SU-DHL-6 (cell line): ENCODE measurements around the gene TRPM7.
"Not testable (repeated sequence)": the region's sequence is repeated elsewhere in the genome, so short reads cannot be mapped to it uniquely, and the experiment has no call there.

Experiments
- H2AFZ ChIP-seq: fragments of 200-600 bp; sonication (generic); 2 replicates; pipeline ENCODE4 v1.6.1; 2014; ENCODE audit warnings: low read depth, mild to moderate bottlenecking, moderate library complexity, mixed read lengths, antibody characterized with exemption, low read length; ENCODE audit not compliant: severe bottlenecking
- H3F3A ChIP-seq: fragments of 200-600 bp; shearing (Covaris generic); 2 replicates; pipeline ENCODE4 v1.6.0; 2016; ENCODE audit warnings: antibody characterized with exemption, mild to moderate bottlenecking; ENCODE audit not compliant: insufficient read depth
- H3K27ac ChIP-seq: fragments of 200-600 bp; sonication (generic); 2 replicates; pipeline ENCODE4 v1.5.1; 2016; ENCODE audit warnings: low read depth, mild to moderate bottlenecking, low read length, moderate library complexity, mixed read lengths
- H3K27me3 ChIP-seq: fragments of 200-600 bp; sonication (generic), shearing (Covaris generic); 2 replicates; pipeline ENCODE4 v1.6.0; 2014; ENCODE audit warnings: mild to moderate bottlenecking, low read length
- H3K36me3 ChIP-seq: fragments of 200-600 bp; sonication (generic); 2 replicates; pipeline ENCODE4 v1.6.1; 2014; ENCODE audit warnings: mild to moderate bottlenecking, low read length, mixed read lengths
- H3K4me2 ChIP-seq: fragments of 300-600, 200-600 bp; shearing (Covaris generic), sonication (generic); 2 replicates; pipeline ENCODE4 v1.6.0; 2014; ENCODE audit warnings: low read length, low read depth, mild to moderate bottlenecking; ENCODE audit not compliant: poor library complexity, severe bottlenecking
- H3K4me3 ChIP-seq: fragments of 200-600 bp; sonication (generic); 2 replicates; pipeline ENCODE4 v1.5.1; 2014; ENCODE audit warnings: antibody characterized with exemption, low read length, mild to moderate bottlenecking, mixed read lengths; ENCODE audit not compliant: insufficient read depth, poor library complexity, severe bottlenecking
- H3K79me2 ChIP-seq: fragments of 200-600 bp; sonication (generic); 2 replicates; pipeline ENCODE4 v1.6.1; 2014; ENCODE audit warnings: mild to moderate bottlenecking, low read length, moderate library complexity; ENCODE audit not compliant: insufficient read depth
- H3K9ac ChIP-seq: fragments of 200-600 bp; sonication (generic); 2 replicates; pipeline ENCODE4 v1.7.0; 2014; ENCODE audit warnings: mild to moderate bottlenecking, low read length
- H3K9me2 ChIP-seq: fragments of 200-600 bp; sonication (generic); replicated peaks from 2 replicates; pipeline ENCODE4 v1.6.1; 2014; ENCODE audit warnings: low read length; ENCODE audit not compliant: insufficient read depth
- H3K9me3 ChIP-seq: fragments of 200-600 bp; sonication (generic); 2 replicates; pipeline ENCODE4 v1.6.1; 2014; ENCODE audit warnings: low read length, mixed read lengths; ENCODE audit not compliant: insufficient read depth
- H4K20me1 ChIP-seq: fragments of 200-600 bp; sonication (generic); 2 replicates; pipeline ENCODE4 v1.6.1; 2014; ENCODE audit warnings: low read depth, mild to moderate bottlenecking, antibody characterized with exemption, low read length, moderate library complexity, mixed read lengths
- EZH2phosphoT487 ChIP-seq: fragments of 200-600 bp; sonication (generic), shearing (Covaris generic); conservative IDR thresholded peaks from 2 replicates; pipeline ENCODE4 v1.6.1; 2018; ENCODE audit warnings: mild to moderate bottlenecking, antibody characterized with exemption, low read length, moderate library complexity, mixed read lengths
- TF ChIP-seq, protein P1 (sequence below): fragments of 200-600 bp; sonication (generic); IDR thresholded peaks from one replicate; pipeline ENCODE4 v1.5.1; 2017; ENCODE audit warnings: antibody characterized with exemption, mild to moderate bottlenecking, low read length, moderate library complexity; ENCODE audit not compliant: insufficient read depth, poor library complexity, severe bottlenecking

The TRPM7 gene

DNA sequence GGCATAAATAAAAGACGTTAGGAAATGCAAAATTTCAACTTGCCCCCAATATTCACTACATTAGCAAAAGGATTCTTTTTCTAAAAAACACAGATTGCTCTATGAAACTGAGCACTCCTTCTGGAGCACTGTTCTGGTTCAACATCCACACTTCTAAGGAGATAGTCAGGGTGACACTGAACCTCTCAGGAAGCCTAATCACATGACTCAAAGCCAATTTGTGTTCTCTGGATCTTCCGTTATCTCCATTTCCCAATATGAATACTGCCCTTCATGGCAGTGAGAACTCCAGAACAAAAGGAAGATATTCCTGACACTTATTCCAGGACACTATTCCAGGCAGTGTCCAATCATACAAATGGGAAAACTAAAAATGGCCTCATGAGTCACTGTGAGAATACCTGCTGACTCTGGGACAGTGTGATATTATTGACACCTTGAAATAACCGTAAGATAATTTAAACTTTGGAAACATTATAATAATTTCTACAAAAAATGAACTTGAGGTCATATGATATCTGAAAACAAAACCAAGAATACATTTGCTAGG lies 21.4 kb upstream of the TRPM7 start:
- no peaks in the 10 kb centered on the region for H3K9me2 ChIP-seq
- H3K9me3 ChIP-seq, result no peaks in the 10 kb centered on the region
- H4K20me1 ChIP-seq, result no peaks in the 10 kb centered on the region
- H3F3A ChIP-seq, result peaks cover 2% of the 10 kb centered on the region; the same call in 1 of the 2 replicates
- H3K79me2 ChIP-seq, result no peaks in the 10 kb centered on the region
- no peak for TF ChIP-seq EZH2phosphoT487
- TF ChIP-seq, protein P1, sequence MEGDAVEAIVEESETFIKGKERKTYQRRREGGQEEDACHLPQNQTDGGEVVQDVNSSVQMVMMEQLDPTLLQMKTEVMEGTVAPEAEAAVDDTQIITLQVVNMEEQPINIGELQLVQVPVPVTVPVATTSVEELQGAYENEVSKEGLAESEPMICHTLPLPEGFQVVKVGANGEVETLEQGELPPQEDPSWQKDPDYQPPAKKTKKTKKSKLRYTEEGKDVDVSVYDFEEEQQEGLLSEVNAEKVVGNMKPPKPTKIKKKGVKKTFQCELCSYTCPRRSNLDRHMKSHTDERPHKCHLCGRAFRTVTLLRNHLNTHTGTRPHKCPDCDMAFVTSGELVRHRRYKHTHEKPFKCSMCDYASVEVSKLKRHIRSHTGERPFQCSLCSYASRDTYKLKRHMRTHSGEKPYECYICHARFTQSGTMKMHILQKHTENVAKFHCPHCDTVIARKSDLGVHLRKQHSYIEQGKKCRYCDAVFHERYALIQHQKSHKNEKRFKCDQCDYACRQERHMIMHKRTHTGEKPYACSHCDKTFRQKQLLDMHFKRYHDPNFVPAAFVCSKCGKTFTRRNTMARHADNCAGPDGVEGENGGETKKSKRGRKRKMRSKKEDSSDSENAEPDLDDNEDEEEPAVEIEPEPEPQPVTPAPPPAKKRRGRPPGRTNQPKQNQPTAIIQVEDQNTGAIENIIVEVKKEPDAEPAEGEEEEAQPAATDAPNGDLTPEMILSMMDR, result no peak
- no peaks in the 10 kb centered on the region for H3K27me3 ChIP-seq
- no peak overlapping the region for H3K4me2 ChIP-seq
- no peaks in the 10 kb centered on the region; the same call in 1 of the 2 replicates for H3K36me3 ChIP-seq
- H3K27ac ChIP-seq, result no peak overlapping the region
- H2AFZ ChIP-seq, result no peak overlapping the region
- no peak overlapping the region for H3K4me3 ChIP-seq
- no peak overlapping the region for H3K9ac ChIP-seq

DNA sequence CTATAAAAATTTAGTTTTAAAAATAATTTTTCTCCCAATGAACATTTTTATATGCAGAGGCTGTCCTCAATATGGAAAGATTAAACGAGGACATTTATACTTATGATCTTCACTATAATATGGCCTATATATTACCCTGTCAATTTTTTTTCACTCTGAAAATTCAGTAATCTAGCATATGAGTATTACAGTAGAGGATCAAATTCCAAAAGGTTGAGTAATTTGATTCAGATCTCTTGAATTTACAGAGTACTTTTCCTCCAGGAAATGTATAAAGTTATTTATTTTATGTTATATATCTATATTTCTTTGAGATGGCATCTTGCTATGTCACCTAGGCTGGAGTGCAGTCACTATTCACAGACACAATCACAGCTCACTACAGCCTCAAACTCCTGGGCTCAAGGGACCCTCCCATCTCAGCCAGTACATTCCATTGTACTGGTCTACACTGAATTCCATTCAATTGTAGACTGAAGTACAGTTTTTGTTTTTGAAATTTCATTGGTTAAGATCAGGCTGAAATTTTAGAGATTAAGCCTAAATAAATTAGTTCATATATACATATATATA lies 16.3 kb upstream of the TRPM7 start:
- TF ChIP-seq EZH2phosphoT487, result no peak
- Histone ChIP-seq H3K4me3 (no peak overlapping the region), H2AFZ (no peak overlapping the region), H4K20me1 (no peaks in the 10 kb centered on the region), H3K4me2 (no peak overlapping the region), H3K27me3 (no peaks in the 10 kb centered on the region), H3K27ac (no peak overlapping the region), H3K9me2 (no peaks in the 10 kb centered on the region), H3K36me3 (no peaks in the 10 kb centered on the region; the same call in 1 of the 2 replicates), H3F3A (peaks cover 8% of the 10 kb centered on the region; the same call in 1 of the 2 replicates), H3K79me2 (no peaks in the 10 kb centered on the region), H3K9ac (no peak overlapping the region), H3K9me3 (no peaks in the 10 kb centered on the region)

DNA sequence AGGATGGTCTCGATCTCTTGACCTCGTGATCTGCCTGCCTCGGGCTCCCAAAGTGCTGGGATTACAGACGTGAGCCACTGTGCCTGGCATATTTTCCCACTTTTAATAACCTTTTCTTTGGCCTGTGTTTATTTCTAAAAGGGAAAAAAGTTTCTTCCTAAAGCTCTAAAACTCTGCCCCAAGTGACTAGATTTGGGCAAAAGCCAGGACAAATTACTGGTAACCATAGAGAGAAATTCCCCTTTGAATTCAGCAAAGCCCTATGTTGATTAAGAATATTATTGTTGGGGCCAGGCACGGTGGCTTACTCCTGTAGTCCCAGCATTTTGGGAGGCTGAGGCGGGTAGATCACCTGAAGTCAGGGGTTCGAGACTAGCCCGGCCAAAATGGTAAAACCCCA lies 11.5 kb upstream of the TRPM7 start:
- no peaks in the 10 kb centered on the region for H3K36me3 ChIP-seq
- no peaks in the 10 kb centered on the region for H3K79me2 ChIP-seq
- no peak for TF ChIP-seq EZH2phosphoT487
- TF ChIP-seq, protein P1, result no peak
- no peak overlapping the region for H3K9ac ChIP-seq
- no peaks in the 10 kb centered on the region for H3K9me2 ChIP-seq
- H2AFZ ChIP-seq, result no peak overlapping the region
- no peaks in the 10 kb centered on the region for H3K9me3 ChIP-seq
- no peaks in the 10 kb centered on the region for H4K20me1 ChIP-seq
- H3K4me3 ChIP-seq, result no peak overlapping the region
- no peak overlapping the region for H3K4me2 ChIP-seq
- no peaks in the 10 kb centered on the region for H3K27me3 ChIP-seq
- 0 out of 2 replicates have a peak, but pooled peaks cover 6% of the 10 kb centered on the region for H3F3A ChIP-seq
- H3K27ac ChIP-seq, result no peak overlapping the region

DNA sequence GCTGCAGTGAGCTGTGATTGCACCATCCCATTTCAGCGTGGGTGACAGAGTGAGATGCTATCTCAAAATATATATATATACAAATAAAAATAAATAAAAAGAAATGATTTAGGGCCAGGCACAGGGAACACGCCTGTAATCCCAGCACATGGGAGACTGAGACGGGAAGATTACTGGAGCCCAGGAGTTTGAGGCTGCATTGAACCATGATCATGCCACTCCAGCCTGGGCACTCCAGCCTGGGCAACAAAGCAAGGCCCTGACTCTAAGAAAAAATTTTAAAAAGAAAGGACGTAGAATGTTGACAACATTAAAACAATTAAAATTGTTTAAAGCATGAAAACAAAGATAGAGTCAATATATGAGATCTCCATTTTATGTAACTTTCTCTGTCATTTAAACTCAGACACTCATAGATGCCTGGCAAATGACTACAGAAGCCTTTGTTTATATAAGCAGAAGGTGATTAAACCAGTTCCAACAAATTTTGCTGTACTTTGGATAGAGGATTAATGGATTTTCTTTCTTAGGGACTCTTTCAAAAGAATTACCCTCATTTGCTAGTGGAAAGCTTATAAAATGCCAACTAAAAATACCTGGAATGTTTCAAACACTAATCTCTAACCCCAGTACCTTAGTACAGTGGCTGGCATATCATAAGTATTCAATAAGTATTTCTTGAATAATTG lies 10.7 kb upstream of the TRPM7 start:
- H2AFZ ChIP-seq, result no peak overlapping the region
- H3F3A ChIP-seq, result no peaks in the 10 kb centered on the region
- H4K20me1 ChIP-seq, result no peaks in the 10 kb centered on the region
- H3K9me2 ChIP-seq, result no peaks in the 10 kb centered on the region
- no peak overlapping the region for H3K27ac ChIP-seq
- H3K36me3 ChIP-seq, result no peaks in the 10 kb centered on the region
- H3K4me2 ChIP-seq, result no peak overlapping the region
- TF ChIP-seq, protein P1, result no peak
- TF ChIP-seq EZH2phosphoT487, result no peak
- no peaks in the 10 kb centered on the region for H3K27me3 ChIP-seq
- H3K4me3 ChIP-seq, result no peak overlapping the region
- H3K9me3 ChIP-seq, result no peaks in the 10 kb centered on the region
- no peak overlapping the region for H3K9ac ChIP-seq
- H3K79me2 ChIP-seq, result no peaks in the 10 kb centered on the region

DNA sequence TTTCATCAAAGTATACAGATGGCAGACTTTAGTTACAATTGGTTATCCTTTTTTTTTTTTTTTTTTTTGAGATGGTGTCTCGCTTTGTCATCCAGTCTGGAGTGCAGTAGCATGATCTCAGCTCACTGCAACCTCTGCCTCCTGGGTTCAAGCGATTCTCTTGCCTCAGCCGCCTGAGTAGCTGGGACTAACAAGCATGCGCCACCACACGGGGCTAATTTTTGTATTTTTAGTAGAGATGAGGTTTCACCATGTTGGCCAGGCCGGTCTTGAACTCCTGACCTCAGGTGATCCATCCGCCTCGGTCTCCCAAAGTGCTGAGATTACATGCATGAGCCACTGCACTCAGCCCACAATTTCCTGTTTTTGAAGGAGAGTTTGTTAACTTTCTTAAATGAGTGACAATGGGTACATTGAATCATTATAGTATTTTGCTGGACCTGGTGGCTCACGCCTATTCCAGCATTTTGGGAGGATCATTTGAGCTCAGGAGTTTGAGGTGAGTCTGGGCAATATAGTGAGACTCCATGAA lies 8.1 kb upstream of the TRPM7 start:
- H3K79me2 ChIP-seq, H3K36me3 ChIP-seq, H3K9me2 ChIP-seq, H3K27ac ChIP-seq, H3F3A ChIP-seq, H2AFZ ChIP-seq, H4K20me1 ChIP-seq, H3K4me3 ChIP-seq, H3K27me3 ChIP-seq, H3K9ac ChIP-seq, H3K9me3 ChIP-seq, H3K4me2 ChIP-seq: not testable (repeated sequence)
